ENCODE data around the gene SAXO1. TPM values are rescaled to one million over a fixed set of nuclear protein-coding genes. Genes with fewer than 3 reads are reported as not detected.

Gene SAXO1
- polyA plus RNA-seq, 1 donor from 2014 or later = not detected

GRCh38 chr9:18881758-18882157 is 151.3 kb downstream of the SAXO1 start:
- H3K9ac ChIP-seq (ENCODE audit: low read length) = no peak overlapping the region
- H3F3A ChIP-seq (ENCODE audit: insufficient read depth, low read length, poor library complexity, severe bottlenecking) = no peaks in the 10 kb centered on the region
- peaks cover 5% of the 10 kb centered on the region for H3K9me3 ChIP-seq (ENCODE audit: low read length)
- H3K9me2 ChIP-seq (ENCODE audit: insufficient read depth, low read length) = no peaks in the 10 kb centered on the region
- H2AFZ ChIP-seq (ENCODE audit: low read depth, low read length) = no peak overlapping the region
- no peaks in the 10 kb centered on the region for H3K36me3 ChIP-seq (ENCODE audit: insufficient read depth, low read length)
- H3K4me3 ChIP-seq (ENCODE audit: low read length) = no peak overlapping the region
- no peaks in the 10 kb centered on the region for H3K79me2 ChIP-seq (replicated peaks; ENCODE audit: insufficient read depth, low read length)
- no peak overlapping the region for H3K27ac ChIP-seq (ENCODE audit: low read length)
- H3K27me3 ChIP-seq (ENCODE audit: insufficient read depth, low read depth, low read length) = no peaks in the 10 kb centered on the region
- no peak for TF ChIP-seq EZH2 (IDR thresholded peaks at IDR 0.05; ENCODE audit: borderline replicate concordance, insufficient read depth, low read length, poor library complexity, severe bottlenecking)
- no peak for TF ChIP-seq MXI1 (conservative IDR thresholded peaks at IDR 0.05; ENCODE audit: poor library complexity, severe bottlenecking)
- no peak for TF ChIP-seq EP300 (conservative IDR thresholded peaks at IDR 0.05; ENCODE audit: poor library complexity, severe bottlenecking)
- TF ChIP-seq, protein P1, sequence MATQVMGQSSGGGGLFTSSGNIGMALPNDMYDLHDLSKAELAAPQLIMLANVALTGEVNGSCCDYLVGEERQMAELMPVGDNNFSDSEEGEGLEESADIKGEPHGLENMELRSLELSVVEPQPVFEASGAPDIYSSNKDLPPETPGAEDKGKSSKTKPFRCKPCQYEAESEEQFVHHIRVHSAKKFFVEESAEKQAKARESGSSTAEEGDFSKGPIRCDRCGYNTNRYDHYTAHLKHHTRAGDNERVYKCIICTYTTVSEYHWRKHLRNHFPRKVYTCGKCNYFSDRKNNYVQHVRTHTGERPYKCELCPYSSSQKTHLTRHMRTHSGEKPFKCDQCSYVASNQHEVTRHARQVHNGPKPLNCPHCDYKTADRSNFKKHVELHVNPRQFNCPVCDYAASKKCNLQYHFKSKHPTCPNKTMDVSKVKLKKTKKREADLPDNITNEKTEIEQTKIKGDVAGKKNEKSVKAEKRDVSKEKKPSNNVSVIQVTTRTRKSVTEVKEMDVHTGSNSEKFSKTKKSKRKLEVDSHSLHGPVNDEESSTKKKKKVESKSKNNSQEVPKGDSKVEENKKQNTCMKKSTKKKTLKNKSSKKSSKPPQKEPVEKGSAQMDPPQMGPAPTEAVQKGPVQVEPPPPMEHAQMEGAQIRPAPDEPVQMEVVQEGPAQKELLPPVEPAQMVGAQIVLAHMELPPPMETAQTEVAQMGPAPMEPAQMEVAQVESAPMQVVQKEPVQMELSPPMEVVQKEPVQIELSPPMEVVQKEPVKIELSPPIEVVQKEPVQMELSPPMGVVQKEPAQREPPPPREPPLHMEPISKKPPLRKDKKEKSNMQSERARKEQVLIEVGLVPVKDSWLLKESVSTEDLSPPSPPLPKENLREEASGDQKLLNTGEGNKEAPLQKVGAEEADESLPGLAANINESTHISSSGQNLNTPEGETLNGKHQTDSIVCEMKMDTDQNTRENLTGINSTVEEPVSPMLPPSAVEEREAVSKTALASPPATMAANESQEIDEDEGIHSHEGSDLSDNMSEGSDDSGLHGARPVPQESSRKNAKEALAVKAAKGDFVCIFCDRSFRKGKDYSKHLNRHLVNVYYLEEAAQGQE (IDR thresholded peaks at IDR 0.05; ENCODE audit: borderline replicate concordance) = no peak
- no peak for TF ChIP-seq TAF1 (IDR thresholded peaks at IDR 0.05; ENCODE audit: low read depth)
- TF ChIP-seq POLR2AphosphoS5 (IDR thresholded peaks at IDR 0.05) = no peak
- TF ChIP-seq SMC3 (conservative IDR thresholded peaks at IDR 0.05; ENCODE audit: poor library complexity) = no peak
- H4K20me1 ChIP-seq (ENCODE audit: insufficient read depth) = no peaks in the 10 kb centered on the region
- H3K4me2 ChIP-seq (ENCODE audit: low read length) = no peak overlapping the region

- Histone ChIP-seq H3K27ac (ENCODE audit: low read length) (no peak overlapping the region), H3K9me2 (ENCODE audit: insufficient read depth, low read length) (no peaks in the 10 kb centered on the region), H3K9me3 (ENCODE audit: low read length) (peaks cover 1% of the 10 kb centered on the region), H3K36me3 (ENCODE audit: insufficient read depth, low read length) (no peaks in the 10 kb centered on the region), H3K27me3 (ENCODE audit: insufficient read depth, low read depth, low read length) (no peaks in the 10 kb centered on the region), H3K4me3 (ENCODE audit: low read length) (no peak overlapping the region), H3K9ac (ENCODE audit: low read length) (no peak overlapping the region), H3K79me2 (replicated peaks; ENCODE audit: insufficient read depth, low read length) (no peaks in the 10 kb centered on the region), H3F3A (ENCODE audit: insufficient read depth, low read length, poor library complexity, severe bottlenecking) (no peaks in the 10 kb centered on the region), H4K20me1 (ENCODE audit: insufficient read depth) (no peaks in the 10 kb centered on the region), H2AFZ (ENCODE audit: low read depth, low read length) (no peak overlapping the region), H3K4me2 (ENCODE audit: low read length) (no peak overlapping the region)
- TF ChIP-seq SMC3 (conservative IDR thresholded peaks at IDR 0.05; ENCODE audit: poor library complexity) (no peak), EP300 (conservative IDR thresholded peaks at IDR 0.05; ENCODE audit: poor library complexity, severe bottlenecking) (no peak), POLR2AphosphoS5 (IDR thresholded peaks at IDR 0.05) (no peak), MXI1 (conservative IDR thresholded peaks at IDR 0.05; ENCODE audit: poor library complexity, severe bottlenecking) (no peak), RAD21 (conservative IDR thresholded peaks at IDR 0.05) (no peak)
- TF ChIP-seq, protein P1 (IDR thresholded peaks at IDR 0.05; ENCODE audit: borderline replicate concordance) = no peak
Measured at GRCh38 chr9:18877984-18878383, 155.0 kb downstream of the SAXO1 start.

Small RNA genes lying within 50 kb of the gene (small RNA-seq; reads per million reads assigned to genes)
- gene RNU6-264P (0 reads per million in 3 experiments), gene SCARNA8 (179 to 235 (median 214) reads per million in 3 experiments)

Other genes with a start within 250 kb of the SAXO1 start
- 81.5 and 89.8 TPM in 2 replicates for gene RRAGA, start 16.2 kb upstream of the SAXO1 start, polyA plus RNA-seq
- 13.5 and 15.2 TPM in 2 replicates for gene HAUS6, start 69.7 kb upstream of the SAXO1 start, polyA plus RNA-seq
- gene PLIN2, start 94.3 kb upstream of the SAXO1 start, polyA plus RNA-seq = 6.7 and 6.9 TPM in 2 replicates
- 41.9 and 51.8 TPM in 2 replicates for gene DENND4C, start 197.5 kb upstream of the SAXO1 start, polyA plus RNA-seq

All from neural cell (in vitro differentiated cells).